Measurements from ENCODE around the gene GPR101. TPM values are rescaled to one million over a fixed set of nuclear protein-coding genes. Genes with fewer than 3 reads are reported as not detected.
A peak's percentile ranks its signal among the peaks of the same experiment; 100 is the strongest.

The GPR101 gene
- total and polyA plus RNA-seq, 4 experiments from 2014 or later, result not detected

DNA sequence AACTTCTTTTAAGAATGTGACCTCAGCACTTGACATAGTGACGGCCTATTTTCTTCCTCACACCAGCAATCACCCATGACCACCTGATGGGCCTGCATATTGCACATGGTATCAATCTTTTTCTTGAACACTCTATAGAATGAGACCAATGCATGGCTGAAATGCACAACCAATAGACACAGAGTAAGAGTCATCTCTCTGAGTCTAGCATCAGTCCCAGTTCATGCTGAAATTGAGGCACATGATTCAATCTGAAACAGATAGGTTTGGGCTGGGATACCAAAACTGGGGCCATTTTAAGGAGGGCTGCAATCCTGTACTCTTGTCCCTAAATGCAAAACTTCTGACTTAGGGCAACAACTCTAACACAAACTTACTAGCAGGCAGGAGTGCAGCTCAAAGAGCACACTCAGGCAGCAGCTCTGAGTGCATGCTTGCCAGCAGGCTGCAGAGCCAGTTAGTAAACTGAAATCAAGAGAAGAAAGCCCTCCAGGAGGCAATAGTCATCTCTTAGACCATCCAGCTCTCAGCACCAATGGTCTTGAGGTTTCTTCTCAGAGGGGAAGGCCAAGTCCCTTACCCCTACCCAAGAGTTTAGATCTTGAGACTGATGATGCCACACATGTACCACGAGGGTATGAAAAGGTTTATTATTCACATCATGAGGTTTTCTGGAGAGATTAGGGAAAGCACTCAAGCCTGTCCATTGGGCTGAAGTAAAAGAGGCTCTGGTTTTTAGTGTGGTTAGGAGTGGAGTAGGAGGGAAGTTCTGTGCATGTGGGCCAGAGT is 24.7 kb upstream of the GPR101 start:
- POLR2A ChIA-PET (ENCODE audit: partially characterized antibody), result no interaction called here
- peaks cover 9 to 12% of the 10 kb centered on the region in 2 donors for H3K27me3 Mint-ChIP-seq
- Histone ChIP-seq H3K9me3 (ENCODE audit: control insufficient read depth in 1 of 2, low read length in 2 of 2) (no peaks in the 10 kb centered on the region), H3K4me3 (ENCODE audit: low read length in 2 of 2) (no peak overlapping the region), H3K27ac (ENCODE audit: low read depth, low read length) (no peak overlapping the region), H3K27me3 (ENCODE audit: insufficient read depth, low read length) (no peaks in the 10 kb centered on the region), H3K4me1 (ENCODE audit: insufficient read depth, low read length) (no peaks in the 10 kb centered on the region), H3K36me3 (ENCODE audit: insufficient read depth, low read length) (no peaks in the 10 kb centered on the region)
- H3K27ac Mint-ChIP-seq, result no peak overlapping the region
- no peak for DNase-seq
- H3K9me3 Mint-ChIP-seq, result no peaks in the 10 kb centered on the region
- CTCF ChIA-PET (ENCODE audit: partially characterized antibody), result no interaction called here
- no peaks in the 10 kb centered on the region for H3K4me1 Mint-ChIP-seq
- intact Hi-C loops (cut with micrococcal nuclease), result no loop called here
- H3K4me3 Mint-ChIP-seq, result no peak overlapping the region
- no peaks in the 10 kb centered on the region for H3K36me3 Mint-ChIP-seq

DNA sequence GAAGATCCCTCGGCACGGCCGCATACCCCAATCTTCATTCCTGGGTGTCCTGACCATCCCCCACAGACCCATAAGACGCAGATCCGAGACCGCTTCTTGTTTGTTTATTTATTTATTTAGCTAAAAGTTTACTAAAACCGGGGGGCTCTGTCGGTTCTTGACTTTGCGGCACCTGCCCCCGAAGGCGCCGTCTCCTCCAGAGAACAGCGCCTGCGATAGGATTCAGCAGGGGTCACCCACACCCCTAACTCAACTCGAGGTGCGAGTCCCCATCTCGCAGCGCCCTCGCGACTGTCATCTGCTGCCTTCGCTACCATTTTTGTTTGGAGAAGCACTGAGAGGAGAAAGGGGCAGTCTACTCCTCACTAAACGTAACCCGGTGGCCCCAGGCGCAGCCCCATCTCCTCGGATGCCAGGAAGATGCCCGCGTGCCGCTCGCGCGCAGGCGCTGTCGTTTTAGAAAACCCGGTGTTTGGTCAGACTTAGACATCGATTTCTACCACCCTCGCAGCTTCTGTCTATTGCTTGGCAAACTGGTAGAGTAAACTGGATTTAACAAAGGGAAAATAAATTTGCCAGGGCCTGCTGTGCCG is 18.9 kb upstream of the GPR101 start:
- peaks cover 9% of the 10 kb centered on the region for H3K4me1 ChIP-seq (ENCODE audit: insufficient read depth, low read length)
- peaks cover 0 to 11% (median 7%) of the 10 kb centered on the region in 4 donors for H3K4me1 Mint-ChIP-seq
- H3K27ac Mint-ChIP-seq, result peak overlapping the region in 5 of 7 donors; percentile 22 to 89 (median 65)
- no peaks in the 10 kb centered on the region for H3K36me3 Mint-ChIP-seq
- no peaks in the 10 kb centered on the region for H3K9me3 Mint-ChIP-seq
- H3K4me3 ChIP-seq (ENCODE audit: low read length in 2 of 2), result peak overlapping the region in 1 of 2 donors; percentile 49
- H3K4me3 Mint-ChIP-seq, result peak overlapping the region; percentile 84 to 96 (median 89)
- H3K27me3 Mint-ChIP-seq, result peaks cover 9 to 14% of the 10 kb centered on the region in 2 donors
- no peak overlapping the region for H3K27ac ChIP-seq (ENCODE audit: low read depth, low read length)
- intact Hi-C loops (cut with micrococcal nuclease), result loop anchor here (1.0 kb wide), 2 partner anchors 97 to 444 kb away; no protein-coding TSS in a partner anchor
- H3K9me3 ChIP-seq (ENCODE audit: control insufficient read depth in 1 of 2, low read length in 2 of 2), result no peaks in the 10 kb centered on the region
- DNase-seq, result peak in 2 of 5 donors; percentile 14 to 30
- POLR2A ChIA-PET (ENCODE audit: partially characterized antibody), result no interaction called here
- no peaks in the 10 kb centered on the region for H3K27me3 ChIP-seq (ENCODE audit: insufficient read depth, low read length)
- CTCF ChIA-PET (ENCODE audit: partially characterized antibody), result interaction anchor here (0.7 to 3.5 kb wide), 17 partner anchors 9 to 1025 kb away, joined by 3 to 21 read pairs (median 4); no protein-coding TSS in a partner anchor
- no peaks in the 10 kb centered on the region for H3K36me3 ChIP-seq (ENCODE audit: insufficient read depth, low read length)

DNA sequence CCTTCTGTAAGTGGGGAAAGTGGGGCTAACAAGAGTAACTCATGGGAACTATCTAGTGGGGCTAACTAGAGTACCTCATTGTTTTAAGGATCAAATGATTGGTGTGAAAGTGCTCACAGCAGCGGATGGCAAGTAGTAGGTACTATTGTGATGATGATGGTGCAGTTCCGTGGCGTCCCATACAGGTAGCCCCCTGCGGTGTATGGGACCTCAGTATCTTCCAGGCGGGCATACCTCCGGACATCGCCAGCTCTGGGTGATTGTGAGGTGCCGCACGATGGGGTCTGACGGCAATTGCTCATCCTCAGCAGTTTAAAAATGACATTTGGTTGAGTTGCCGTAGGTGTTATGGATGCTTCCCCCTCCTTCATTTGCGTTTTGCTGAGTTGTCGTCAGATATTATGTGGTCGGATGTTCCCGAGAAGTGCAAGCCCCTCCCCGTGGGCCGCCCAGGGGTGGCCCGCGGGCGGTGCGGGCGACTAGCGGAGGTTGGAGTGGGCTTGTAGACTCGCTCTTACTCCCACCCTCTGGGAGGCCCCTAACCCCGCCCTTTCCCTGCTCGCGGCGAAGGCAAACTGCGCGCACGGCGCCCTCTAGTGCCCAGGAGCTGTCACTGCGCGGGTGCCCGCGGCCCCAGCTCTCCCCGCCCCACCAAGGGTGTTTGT is 18.3 kb upstream of the GPR101 start:
- intact Hi-C loops (cut with micrococcal nuclease), result loop anchor here (1.0 kb wide), 2 partner anchors 97 to 444 kb away; no protein-coding TSS in a partner anchor
- H3K4me1 Mint-ChIP-seq, result peaks cover 0 to 11% (median 7%) of the 10 kb centered on the region in 4 donors
- peak; percentile 76 to 84 (median 77) for DNase-seq
- peak overlapping the region; percentile 14 to 49 for H3K4me3 ChIP-seq (ENCODE audit: low read length in 2 of 2)
- POLR2A ChIA-PET (ENCODE audit: partially characterized antibody), result no interaction called here
- no peak overlapping the region for H3K27ac ChIP-seq (ENCODE audit: low read depth, low read length)
- H3K36me3 Mint-ChIP-seq, result no peaks in the 10 kb centered on the region
- H3K36me3 ChIP-seq (ENCODE audit: insufficient read depth, low read length), result no peaks in the 10 kb centered on the region
- H3K9me3 Mint-ChIP-seq, result no peaks in the 10 kb centered on the region
- H3K9me3 ChIP-seq (ENCODE audit: control insufficient read depth in 1 of 2, low read length in 2 of 2), result no peaks in the 10 kb centered on the region
- peaks cover 9 to 14% of the 10 kb centered on the region in 2 donors for H3K27me3 Mint-ChIP-seq
- H3K27ac Mint-ChIP-seq, result peak overlapping the region in 5 of 7 donors; percentile 48 to 89 (median 65)
- peaks cover 9% of the 10 kb centered on the region for H3K4me1 ChIP-seq (ENCODE audit: insufficient read depth, low read length)
- H3K4me3 Mint-ChIP-seq, result peak overlapping the region; percentile 84 to 96 (median 89)
- CTCF ChIA-PET (ENCODE audit: partially characterized antibody), result interaction anchor here (0.7 to 3.5 kb wide), 17 partner anchors 8 to 1024 kb away, joined by 3 to 21 read pairs (median 4); no protein-coding TSS in a partner anchor
- no peaks in the 10 kb centered on the region for H3K27me3 ChIP-seq (ENCODE audit: insufficient read depth, low read length)

DNA sequence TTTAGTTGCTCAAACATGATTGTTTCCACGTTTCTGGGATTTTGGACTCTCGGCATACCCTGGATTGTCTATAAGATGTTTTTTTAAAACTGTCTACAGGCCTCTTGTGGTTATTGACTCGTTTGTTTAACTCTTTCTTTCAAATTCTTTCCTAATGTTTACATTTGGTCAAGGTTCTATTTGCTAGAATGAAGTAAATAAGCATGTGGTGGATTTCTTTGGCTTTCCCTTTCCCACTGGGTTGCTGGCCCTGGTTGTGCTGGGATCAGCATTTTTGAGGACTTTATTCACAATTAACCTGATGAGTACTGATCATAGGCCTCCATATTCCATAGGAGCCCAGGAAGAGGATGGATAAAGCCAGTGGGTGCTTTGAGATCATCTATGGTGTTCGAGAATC is 11.1 kb upstream of the GPR101 start:
- H3K27me3 ChIP-seq (ENCODE audit: insufficient read depth, low read length), result no peaks in the 10 kb centered on the region
- H3K4me3 Mint-ChIP-seq, result no peak overlapping the region
- H3K27ac Mint-ChIP-seq, result no peak overlapping the region
- H3K4me1 ChIP-seq (ENCODE audit: insufficient read depth, low read length), result no peaks in the 10 kb centered on the region
- peaks cover 0 to 5% of the 10 kb centered on the region in 2 donors for H3K27me3 Mint-ChIP-seq
- no peaks in the 10 kb centered on the region for H3K36me3 Mint-ChIP-seq
- intact Hi-C loops (cut with micrococcal nuclease), result no loop called here
- no peaks in the 10 kb centered on the region for H3K9me3 ChIP-seq (ENCODE audit: control insufficient read depth in 1 of 2, low read length in 2 of 2)
- ChIA-PET CTCF (ENCODE audit: partially characterized antibody) (no interaction called here), POLR2A (ENCODE audit: partially characterized antibody) (no interaction called here)
- no peak for DNase-seq
- no peaks in the 10 kb centered on the region for H3K9me3 Mint-ChIP-seq
- no peaks in the 10 kb centered on the region for H3K4me1 Mint-ChIP-seq
- no peak overlapping the region for H3K27ac ChIP-seq (ENCODE audit: low read depth, low read length)
- no peak overlapping the region for H3K4me3 ChIP-seq (ENCODE audit: low read length in 2 of 2)
- no peaks in the 10 kb centered on the region for H3K36me3 ChIP-seq (ENCODE audit: insufficient read depth, low read length)

DNA sequence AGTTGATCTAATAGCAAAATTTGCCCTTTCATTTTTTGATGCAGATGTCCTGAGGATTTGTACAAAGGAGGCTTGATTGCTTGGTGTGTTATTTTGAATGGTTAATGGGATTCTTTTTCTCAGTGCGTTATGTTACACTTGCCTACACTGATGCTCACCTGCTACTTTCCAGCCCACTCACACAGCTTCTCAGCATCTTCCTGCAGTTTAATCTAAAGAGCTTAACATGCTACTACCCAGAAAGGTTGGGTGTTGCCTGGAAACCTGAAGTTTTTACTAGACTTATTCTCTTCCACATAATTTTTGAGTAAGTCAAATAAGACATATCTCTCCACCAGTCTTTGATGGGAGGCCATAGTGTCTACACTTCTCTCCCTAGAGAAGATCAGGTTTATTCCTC is 9.9 kb upstream of the GPR101 start:
- Histone ChIP-seq H3K27me3 (ENCODE audit: insufficient read depth, low read length) (no peaks in the 10 kb centered on the region), H3K9me3 (ENCODE audit: control insufficient read depth in 1 of 2, low read length in 2 of 2) (no peaks in the 10 kb centered on the region), H3K27ac (ENCODE audit: low read depth, low read length) (no peak overlapping the region), H3K36me3 (ENCODE audit: insufficient read depth, low read length) (no peaks in the 10 kb centered on the region), H3K4me1 (ENCODE audit: insufficient read depth, low read length) (no peaks in the 10 kb centered on the region), H3K4me3 (ENCODE audit: low read length in 2 of 2) (no peak overlapping the region)
- no peak overlapping the region for H3K27ac Mint-ChIP-seq
- ChIA-PET POLR2A (ENCODE audit: partially characterized antibody) (no interaction called here), CTCF (ENCODE audit: partially characterized antibody) (interaction anchor here (1.1 kb wide), 1 partner anchor 8 kb away, joined by 4 read pairs; no protein-coding TSS in a partner anchor)
- peaks cover 0 to 2% (median 0%) of the 10 kb centered on the region in 8 donors for H3K9me3 Mint-ChIP-seq
- peaks cover 0 to 3% of the 10 kb centered on the region in 2 donors for H3K27me3 Mint-ChIP-seq
- no peaks in the 10 kb centered on the region for H3K36me3 Mint-ChIP-seq
- intact Hi-C loops (cut with micrococcal nuclease), result no loop called here
- no peak overlapping the region for H3K4me3 Mint-ChIP-seq
- no peaks in the 10 kb centered on the region for H3K4me1 Mint-ChIP-seq
- DNase-seq, result no peak

DNA sequence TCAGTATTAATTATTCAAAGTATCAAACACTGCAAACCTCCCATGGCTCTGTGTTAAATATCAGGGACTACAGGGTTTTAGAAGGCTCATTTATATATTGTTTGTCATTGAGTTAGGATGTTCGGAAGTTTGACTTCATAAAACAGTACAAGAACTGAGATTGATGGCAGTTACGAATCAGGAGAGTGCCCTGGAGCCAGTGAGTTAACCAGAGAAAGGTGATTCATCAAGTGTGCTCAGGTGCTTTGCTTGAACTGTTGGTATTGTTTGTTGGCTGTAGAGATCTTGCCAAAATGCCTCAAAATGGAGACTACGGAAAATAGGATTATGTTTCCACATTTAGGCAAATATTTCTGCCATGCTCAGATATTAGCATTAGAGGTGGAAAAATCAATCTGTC is 7.5 kb upstream of the GPR101 start:
- H3K9me3 ChIP-seq (ENCODE audit: control insufficient read depth in 1 of 2, low read length in 2 of 2), result no peaks in the 10 kb centered on the region
- no peak overlapping the region for H3K4me3 ChIP-seq (ENCODE audit: low read length in 2 of 2)
- ChIA-PET POLR2A (ENCODE audit: partially characterized antibody) (no interaction called here), CTCF (ENCODE audit: partially characterized antibody) (interaction anchor here (1.0 to 1.4 kb wide), 2 partner anchors 11 kb away, joined by 4 to 6 read pairs; no protein-coding TSS in a partner anchor)
- no peak overlapping the region for H3K27ac ChIP-seq (ENCODE audit: low read depth, low read length)
- H3K4me1 ChIP-seq (ENCODE audit: insufficient read depth, low read length), result no peaks in the 10 kb centered on the region
- DNase-seq, result no peak
- H3K36me3 ChIP-seq (ENCODE audit: insufficient read depth, low read length), result no peaks in the 10 kb centered on the region
- H3K27me3 Mint-ChIP-seq, result peaks cover 0 to 2% of the 10 kb centered on the region in 2 donors
- H3K27me3 ChIP-seq (ENCODE audit: insufficient read depth, low read length), result no peaks in the 10 kb centered on the region
- no peaks in the 10 kb centered on the region for H3K4me1 Mint-ChIP-seq
- no peaks in the 10 kb centered on the region for H3K36me3 Mint-ChIP-seq
- peaks cover 0 to 2% (median 0%) of the 10 kb centered on the region in 8 donors for H3K9me3 Mint-ChIP-seq
- intact Hi-C loops (cut with micrococcal nuclease), result no loop called here
- no peak overlapping the region for H3K4me3 Mint-ChIP-seq
- no peak overlapping the region for H3K27ac Mint-ChIP-seq
